NCI-H1048 (cell line): ENCODE measurements around the gene LRGUK.

Experiments used
- DNase-seq: peaks from one replicate; lab custom pipeline; 2025; lab: John Stamatoyannopoulos, UW

The LRGUK gene

DNA sequence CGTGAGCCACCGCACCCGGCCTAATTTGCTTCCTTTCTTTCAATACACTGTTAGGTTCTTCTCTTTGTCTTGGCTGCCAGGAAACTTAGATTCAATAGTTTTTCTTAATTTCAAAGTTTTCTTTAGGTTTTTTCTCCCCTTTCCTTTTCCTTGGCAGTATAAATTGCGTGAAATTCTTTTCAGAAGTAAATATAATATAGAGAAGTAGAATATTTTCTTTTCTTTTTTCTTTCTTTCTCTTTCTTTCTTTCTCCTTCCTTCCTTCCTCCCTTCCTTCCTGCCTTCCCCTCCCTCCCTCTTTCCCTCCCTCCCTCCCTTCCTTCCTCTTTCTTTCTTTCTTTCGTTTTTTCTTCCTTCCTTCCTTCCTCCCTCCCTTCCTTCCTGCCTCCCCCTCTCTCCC lies 1.7 kb downstream of the LRGUK start:
- DNase-seq, result no peak

DNA sequence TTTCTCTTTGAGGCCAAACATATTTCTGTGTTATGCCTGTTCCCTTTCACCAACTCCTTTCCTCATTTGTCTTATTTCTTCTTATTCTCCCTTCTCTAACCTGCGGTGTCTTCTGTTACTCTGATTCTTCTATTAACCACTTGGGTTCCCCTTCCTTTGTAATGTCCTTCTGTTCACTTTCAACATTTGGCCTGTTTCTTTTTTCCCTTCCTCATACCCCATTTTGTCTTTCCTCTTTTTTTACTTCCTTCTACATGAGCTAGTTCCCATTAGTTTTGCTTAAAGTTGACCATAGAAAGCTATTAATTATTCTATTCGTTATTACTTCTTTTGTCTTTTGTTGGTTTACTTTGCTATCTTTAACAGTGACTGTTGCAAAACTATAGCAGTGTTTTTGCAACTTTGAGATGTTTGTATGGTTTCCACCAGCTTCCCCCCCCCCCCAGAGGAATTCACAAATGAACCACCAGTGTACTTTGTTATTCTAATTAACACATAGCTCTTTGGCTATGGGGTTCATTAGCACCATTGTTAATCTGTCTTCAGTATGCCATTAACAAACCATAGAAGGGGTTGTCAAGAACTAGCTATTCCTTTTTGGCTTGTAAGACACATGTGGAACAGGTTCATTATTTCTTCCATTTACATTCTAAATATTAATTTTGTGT lies 2.9 kb downstream of the LRGUK start:
- DNase-seq, result no peak

DNA sequence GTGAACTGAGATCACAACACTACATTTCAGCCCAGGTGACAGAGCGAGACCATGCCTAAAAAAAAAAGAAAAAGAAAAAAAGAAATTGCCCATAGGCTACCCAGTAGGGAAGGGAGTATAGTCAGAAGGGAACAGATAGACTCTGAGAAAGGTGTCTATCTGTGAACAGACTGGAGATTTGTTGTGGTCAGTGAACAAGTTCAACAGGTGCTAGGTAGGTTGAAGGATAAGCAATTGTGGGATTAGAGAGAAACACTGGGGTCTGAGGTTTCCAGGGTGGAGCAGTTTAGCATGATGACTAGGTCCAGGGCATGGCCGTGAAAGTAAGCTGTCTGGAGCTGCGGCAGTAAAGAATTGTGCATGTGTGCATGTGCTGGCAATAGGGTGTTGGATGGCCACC lies 6.9 kb downstream of the LRGUK start:
- DNase-seq, result no peak

DNA sequence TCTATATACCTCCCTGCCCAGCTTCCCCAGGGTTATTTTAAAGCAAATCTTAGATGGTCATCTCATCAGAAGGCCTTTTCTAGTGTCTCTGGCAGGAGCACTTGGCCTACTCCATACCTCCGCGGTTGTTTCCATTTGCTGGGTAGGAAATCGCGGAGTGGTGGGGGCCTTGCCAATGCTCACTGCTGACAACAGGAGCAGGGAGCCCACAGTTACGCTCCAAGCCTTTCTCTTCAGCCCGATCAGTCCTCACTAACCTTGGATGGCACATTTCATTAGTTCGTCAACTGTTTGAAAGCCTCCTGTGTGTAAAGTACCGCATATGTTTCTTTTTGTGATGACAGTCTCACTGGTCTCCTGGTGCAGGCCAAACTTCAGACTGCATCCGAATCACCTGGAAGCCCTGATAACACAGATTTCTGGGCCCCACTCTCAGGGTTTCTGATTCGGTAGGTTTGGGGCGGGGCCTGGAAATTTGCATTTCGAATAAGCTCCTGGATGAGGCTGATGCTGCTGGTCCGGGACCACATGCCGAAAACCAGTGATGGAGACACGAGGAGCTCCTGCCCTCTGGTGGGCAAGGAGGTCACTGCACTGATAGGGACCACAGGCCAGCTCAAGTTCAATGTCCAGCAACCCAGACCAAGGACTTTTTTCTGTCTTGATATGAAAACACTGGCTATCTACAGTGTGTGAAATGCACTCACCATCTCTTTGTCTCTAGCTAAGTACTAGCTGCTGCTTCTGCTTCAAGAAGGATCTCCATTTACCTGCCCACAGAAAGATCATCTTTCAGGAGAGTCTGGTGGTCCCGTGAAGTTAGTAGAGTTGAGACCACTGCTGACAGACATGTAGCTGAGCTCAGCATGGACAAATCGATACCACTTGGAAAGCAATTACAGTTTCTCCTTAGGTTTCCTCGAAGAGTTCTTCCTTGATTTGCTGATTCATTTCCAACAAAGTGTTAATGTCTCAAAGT lies 14.0 kb downstream of the LRGUK start:
- DNase-seq, result no peak

DNA sequence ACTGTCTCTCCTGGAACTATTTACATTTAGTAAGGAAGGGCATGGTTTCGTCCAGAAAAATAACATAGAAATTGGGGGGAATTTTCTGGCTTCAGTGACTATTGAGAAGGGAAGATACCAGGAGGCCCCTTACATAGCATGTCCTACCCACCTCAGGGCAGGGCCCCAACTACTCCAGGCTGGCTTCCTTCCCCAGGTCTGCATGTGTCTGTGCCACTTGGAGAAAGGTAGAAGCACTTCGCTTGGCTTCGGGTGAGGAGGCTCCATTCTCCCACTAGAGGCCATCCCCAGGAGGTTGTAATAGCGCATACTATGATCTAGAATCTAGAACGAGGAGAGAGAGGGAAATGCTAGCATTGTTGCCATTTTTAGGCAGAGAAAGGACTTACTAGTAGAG lies 14.7 kb downstream of the LRGUK start:
- no peak for DNase-seq

DNA sequence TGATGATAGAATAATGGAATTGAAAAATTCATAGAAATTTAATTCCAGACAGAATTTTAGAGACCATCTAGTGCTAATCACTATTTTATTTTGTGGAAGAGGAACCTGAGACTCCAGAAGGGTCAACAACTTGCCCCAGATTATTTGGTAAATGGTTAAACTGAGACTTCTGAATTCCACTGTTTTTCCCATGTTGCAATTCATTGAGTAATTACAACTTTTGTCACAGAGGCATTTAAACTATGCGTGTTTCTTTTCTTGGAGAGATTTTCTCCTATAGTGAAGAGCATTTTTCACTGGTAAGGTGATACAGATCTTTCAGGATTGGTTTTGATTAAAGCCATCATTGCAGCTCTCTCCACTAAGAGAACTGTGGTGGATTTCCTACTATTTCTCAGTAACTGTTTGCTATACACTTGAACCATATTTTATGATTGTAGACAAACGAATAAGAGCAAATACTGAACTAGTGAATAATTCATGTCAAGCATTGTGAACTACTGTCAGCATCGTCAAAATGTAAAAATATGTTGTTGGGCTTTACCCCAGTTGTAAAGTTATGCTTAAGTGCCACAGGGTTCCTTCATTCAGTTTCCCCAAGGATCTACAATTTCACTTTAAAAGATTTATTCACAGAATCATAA lies 26.5 kb downstream of the LRGUK start:
- DNase-seq, result no peak

DNA sequence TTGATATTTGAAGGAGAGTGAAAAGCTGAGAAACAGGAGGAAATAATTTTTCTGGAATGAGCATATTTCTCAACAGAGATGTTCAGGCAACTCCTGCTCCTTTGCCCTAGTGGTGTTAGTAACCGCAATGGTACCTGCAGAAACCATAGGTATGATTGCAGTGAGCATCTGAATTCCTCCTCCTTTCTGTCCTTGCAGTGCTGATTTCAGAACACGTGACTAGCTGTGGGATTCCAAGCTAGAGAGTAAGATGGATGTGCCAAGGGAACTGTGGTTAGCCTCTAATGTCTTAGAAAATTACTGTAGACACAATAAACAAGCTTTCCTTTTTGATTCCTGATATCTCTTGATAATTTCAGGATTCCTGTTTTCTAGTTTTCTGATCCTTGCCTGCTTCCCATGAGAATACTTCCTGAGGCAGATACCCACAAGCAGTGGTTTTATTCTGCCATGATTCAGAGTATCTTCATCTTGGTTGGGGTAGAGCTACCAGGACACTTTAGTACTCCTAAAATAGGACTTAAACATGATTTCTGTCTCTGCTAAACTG lies 27.5 kb downstream of the LRGUK start:
- DNase-seq, result no peak

DNA sequence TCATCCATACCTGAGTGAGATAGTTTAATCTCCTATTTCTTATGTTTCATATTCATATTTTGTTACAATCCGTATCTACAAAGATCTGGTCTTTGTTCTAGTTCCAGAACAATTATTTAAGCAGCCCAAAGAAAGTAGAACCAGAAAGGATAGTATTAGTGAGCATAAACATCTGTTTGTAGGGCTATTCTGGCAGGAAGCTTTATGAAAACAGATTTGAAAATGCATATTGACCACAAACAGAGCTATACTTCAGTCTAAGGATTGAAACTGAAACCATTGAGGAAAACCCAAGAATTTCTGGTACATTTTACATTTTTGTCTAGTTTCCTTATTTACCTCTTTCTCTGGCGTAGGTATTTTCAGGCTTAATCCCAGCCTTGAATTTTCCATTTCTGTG lies 28.1 kb downstream of the LRGUK start:
- no peak for DNase-seq

DNA sequence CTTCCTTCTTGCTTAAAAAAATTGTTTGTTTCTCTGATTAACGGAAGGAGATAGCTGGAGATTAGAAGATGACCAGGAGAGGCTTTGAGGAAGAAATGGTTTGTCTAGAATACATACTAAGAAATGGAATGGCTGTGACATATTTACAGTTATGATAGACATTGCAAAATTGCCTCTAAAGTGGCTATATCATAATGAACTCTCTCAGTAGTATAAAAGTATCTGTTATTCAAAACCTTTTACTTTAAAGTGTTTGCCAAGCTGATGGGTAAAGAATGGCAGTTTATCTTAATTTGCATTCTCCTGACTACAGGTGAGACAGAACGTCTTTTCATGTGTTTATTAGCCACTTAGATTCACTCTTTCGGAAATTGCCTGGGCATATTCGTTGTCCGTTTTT lies 28.7 kb downstream of the LRGUK start:
- no peak for DNase-seq

DNA sequence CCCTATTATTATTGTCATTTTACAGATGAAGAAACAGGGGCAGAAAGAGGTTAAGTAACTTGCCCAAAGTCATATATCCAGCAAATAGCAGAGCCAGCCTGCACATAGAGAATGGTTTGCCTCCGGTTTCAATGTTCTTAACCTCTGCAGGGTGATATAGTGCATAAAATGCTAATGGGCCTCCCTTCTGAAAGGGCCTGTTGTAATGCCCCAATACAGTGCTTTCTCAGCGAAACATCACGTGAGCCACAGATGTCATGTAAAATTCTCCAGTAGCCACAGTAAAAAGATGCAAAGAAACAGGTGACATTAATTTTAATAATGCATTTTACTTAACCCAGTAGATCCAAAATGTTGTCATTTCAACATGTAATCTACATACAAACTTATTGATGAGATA lies 38.1 kb downstream of the LRGUK start:
- DNase-seq, result no peak

DNA sequence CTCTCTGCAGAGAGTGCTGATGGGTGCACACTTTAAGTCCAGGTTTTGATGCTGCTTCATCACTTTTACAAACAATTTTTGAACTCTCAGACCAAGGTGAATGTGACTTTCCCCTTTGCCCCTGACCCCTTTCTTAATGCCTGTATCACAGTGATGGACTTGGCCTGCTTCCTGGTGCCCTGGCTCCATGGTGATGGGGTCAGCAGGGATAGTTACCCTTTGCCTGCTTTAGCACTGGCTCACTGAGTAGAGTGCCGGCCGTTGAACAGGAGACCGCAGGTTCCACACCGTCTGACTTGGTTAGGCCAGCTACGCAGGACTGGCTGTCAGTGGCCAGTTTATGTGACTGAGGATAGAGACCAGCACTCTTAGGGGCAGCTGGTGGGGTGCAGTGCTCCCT lies 40.1 kb downstream of the LRGUK start:
- DNase-seq, result no peak

DNA sequence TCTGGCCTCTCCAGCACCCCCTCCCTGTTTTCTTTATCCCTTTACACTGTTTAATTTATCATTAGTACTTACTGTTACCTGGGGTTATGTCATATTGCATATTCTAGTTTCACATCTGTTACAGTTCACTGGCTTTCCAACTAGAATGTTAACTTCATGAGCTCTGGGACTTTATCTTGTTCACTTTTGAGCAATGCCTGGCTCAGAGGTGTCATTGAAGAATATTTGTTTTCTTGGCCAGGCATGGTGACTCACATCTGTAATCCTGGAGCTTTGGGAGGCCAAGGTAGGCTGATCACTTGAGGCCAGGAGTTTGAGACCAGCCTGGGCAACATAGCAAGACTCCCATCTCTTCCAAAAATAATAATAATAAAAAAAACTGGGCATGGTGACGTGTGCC lies 40.7 kb downstream of the LRGUK start:
- DNase-seq, result no peak

DNA sequence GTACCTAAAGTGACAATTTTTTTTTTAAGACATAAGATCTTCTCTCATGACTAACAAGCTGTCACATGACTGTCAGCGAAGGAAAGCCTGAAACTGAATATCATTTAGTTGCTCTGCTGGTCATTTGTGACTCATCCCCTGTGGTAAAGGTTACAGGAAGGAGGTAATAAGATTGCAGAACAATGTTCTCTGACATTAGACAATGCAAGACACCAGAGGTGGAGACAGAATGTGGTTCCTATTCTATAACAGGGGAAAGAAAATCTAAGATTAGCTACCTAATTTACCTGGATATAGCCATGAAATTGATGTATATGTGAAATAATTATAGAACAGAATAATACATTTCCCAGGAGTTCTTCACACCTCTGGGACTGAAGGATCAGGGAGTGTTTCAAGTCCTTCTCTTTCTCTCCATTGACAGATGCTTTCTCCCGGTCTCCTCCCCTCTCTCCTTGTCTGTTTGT lies 47.7 kb downstream of the LRGUK start:
- no peak for DNase-seq

DNA sequence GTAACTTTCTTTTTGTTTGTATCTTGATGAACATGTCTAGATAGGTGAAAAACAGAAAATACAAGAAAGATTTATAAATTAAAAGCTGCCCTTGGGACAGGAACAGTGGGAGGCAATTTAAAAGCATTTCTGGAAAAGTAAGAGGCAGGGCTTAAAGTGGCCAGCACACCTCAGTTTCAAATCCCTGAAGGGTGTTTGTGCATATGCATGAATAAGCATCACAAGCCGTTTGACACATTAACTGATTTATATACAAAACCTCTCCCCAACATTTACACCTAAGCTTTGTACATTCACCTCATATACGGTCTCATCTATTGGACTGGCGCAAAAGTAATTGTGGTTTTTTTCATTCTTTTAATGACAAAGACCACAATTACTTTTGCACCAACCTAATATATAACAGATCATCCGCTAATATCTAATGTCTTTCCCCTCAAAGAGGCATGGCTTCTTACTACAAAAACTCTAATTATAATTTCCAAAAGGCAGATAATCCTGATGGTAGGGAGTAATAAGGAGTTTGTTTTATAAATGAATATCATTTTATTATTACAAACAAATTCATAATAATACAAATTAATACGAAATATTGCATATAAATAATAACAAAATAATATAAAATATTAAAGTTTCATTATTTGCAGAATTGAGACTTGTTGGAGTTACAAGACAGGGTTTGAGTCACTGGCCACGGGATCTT lies 48.3 kb downstream of the LRGUK start:
- no peak for DNase-seq

DNA sequence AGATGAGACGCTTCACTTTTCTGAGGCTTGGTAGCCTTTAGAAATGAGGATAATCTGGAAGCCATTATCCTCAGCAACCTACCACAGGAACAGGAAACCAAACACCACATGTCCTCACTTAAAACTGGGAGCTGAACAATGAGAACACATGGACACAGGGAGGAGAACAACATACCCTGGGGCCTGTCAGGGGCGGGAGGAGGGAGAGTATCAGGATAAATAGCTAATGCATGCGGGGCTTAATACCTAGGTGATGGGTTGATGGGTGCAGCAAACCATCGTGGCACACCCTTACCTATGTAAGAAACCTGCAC lies 48.9 kb downstream of the LRGUK start:
- DNase-seq, result no peak

DNA sequence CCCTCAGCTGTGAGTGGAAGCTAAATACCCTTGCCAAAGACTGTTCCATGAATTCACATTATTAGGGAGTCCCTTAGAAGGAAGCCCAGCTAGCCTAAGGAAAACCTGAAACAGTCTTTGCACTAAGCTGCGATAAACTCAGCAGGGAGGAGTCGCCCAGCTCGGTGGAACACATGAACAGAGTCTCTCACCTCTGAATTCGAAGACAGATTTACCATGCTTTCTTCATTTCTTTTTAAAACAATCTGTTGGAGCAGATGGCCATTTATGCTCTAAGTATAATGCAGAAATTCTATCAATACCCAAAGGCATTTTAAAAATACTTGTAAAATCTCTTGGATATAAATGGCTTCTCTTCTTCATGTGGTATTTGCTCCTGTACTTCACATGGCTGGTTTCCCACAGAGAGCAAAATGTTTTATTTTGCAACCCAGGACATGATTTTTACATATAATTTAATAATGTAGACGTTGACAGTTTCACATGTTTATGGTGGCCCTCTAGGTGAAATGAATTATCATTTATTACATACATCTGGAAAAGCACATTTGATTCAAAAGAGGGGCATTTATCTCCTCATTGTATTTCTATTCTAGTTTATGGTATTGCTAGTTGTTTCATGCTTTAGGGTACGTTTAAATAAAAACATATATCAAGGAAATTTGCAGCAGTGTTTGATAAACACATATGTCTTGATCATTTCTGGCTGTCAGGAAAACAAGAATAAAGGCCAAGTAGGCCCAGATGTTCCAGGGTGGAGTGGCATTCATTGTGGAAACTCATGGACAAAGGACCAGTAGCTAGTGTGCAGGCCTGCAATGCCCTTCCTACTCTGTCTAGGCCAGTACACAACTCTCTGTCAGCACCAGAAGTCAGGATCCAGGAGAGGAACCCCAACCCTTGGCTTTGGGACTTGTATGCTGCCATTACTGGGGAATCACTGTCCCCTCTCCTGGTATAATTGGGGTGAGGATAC lies 52.2 kb downstream of the LRGUK start:
- no peak for DNase-seq

DNA sequence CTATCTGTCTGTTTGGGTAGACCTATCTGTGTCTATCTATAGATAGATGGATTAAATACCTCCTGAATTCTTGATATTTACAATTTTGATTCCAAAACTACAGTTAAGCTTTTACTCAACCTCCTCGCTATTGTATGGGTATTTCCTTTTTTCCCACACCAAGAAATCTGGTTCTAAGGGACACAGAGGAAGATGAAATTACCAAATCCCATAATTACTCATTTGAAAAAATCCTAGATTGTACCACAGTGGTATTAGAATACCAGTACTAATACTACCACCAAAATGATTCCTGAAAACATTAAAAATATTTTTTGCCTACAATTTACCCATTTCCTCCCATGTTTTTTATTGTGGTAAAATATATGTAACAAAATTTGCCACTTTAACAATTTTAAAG lies 53.2 kb downstream of the LRGUK start:
- DNase-seq, result no peak

DNA sequence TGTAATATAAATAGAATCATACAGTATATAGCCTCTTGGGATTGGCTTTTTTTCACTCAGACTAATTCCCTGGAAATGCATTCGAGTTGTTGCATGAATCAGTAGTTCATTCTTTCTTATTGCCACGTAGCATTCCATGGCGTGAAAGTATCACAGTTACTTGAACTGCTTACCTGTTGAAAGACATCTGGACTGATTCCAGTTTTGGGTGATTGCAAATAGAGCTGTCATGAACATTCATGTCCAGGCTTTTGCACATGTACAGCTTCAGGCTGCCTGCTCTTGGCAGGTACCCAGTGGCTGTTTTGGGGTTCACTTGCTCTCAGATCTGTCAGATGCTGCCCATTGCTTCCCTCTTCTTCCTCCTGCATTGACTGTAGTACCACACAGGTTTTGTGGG lies 54.9 kb downstream of the LRGUK start:
- DNase-seq, result no peak

DNA sequence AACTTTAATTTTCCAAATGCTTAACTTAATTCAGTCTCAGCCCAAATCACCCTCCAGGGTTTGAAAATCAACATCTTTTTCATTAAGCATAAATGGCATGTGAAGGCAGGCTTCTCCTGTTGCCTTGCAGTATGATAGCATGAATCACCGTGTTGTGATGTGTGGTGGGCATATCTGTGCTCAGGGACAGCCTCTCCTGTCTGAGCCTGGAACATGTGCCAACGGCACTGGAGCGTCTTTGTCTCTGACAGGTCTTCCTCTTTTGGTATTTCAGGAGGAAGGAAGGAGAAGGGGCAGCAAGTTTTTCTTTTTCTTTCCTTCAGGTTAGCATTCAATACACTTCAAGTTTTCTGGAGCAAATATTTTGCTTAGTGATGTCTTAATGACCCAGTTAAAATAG lies 57.6 kb downstream of the LRGUK start:
- DNase-seq, result no peak

DNA sequence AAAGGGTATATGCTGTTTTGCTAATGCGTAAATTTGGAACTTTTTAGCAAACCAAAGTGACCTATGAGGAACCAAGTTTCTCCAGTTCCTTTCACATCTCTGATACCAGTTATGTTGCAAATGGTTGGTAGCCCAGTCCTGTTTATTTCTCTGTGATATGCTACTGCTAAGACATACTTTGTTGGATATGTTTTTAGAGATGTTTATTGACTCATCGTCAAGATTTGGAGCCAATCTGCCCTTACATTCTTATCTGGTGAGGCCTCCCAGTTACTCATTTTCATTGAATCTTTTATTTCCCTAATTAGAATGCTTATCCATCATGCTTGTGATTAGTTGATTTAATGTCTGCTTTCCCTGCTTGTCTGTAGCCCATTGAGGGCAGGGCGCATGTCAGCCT lies 58.9 kb downstream of the LRGUK start:
- DNase-seq, result no peak

DNA sequence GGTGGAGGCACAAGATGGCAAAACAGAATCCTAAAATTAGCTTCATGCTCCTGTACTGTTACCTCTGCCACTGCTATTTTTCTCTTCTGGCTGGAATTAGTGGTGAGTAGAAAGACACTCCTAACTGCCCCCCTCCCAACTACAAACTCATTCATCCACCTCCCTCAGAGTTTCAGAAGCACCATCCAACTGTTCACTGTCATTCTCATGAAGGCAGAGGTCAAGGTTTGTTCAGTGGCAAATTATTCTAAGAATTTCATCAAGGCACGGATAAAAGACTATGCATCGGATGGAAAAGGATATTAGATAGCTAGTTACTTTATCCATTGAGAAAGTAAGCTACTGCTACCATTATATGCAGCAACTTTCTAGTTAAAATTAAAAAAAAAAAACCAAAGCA lies 59.7 kb downstream of the LRGUK start:
- DNase-seq, result no peak
